ENCODE measurements around the gene ACKR2. TPM values are rescaled to one million over a fixed set of nuclear protein-coding genes. Genes with fewer than 3 reads are reported as not detected.

Gene ACKR2
- polyA plus RNA-seq, 1 donor from 2014 or later, result not detected

DNA sequence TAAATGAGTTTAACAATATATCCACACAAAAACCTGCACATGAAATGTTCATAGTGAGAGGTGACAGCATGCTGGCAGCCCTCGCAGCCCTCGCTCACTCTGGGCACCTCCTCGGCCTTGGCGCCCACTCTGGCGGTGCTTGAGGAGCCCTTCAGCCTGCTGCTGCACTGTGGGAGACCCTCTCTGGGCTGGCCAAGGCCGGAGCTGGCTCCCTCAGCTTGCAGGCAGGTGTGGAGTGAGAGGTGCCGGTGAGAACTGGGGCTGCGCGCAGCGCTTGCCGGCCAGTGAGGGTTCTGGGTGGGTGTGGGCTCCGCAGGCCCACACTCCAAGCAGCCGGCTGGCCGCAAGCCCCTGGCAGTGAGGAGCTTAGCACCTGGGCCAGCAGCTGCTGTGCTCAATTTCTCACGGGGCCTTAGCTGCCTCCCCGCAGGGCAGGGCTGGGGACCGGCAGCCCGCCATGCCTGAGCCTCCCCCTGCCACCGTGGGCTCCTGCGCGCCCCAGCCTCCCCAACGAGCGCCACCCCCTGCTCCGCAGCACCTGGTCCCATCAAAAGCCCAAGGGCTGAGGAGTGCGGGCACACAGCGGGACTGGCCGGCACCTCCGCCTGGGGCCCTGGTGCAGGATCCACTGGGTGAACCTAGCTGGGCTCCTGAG is 39.6 kb upstream of the ACKR2 start:
- Histone ChIP-seq H3K4me3 (ENCODE audit: low read length) (no peak overlapping the region), H3K27ac (ENCODE audit: low read length) (no peak overlapping the region), H3K9ac (ENCODE audit: low read length) (no peak overlapping the region), H2AFZ (ENCODE audit: low read depth, low read length) (no peak overlapping the region), H4K20me1 (ENCODE audit: insufficient read depth) (no peaks in the 10 kb centered on the region), H3K4me2 (ENCODE audit: low read length) (no peak overlapping the region), H3K27me3 (ENCODE audit: insufficient read depth, low read depth, low read length) (no peaks in the 10 kb centered on the region), H3F3A (ENCODE audit: insufficient read depth, low read length, poor library complexity, severe bottlenecking) (no peaks in the 10 kb centered on the region), H3K36me3 (ENCODE audit: insufficient read depth, low read length) (no peaks in the 10 kb centered on the region), H3K79me2 (replicated peaks; ENCODE audit: insufficient read depth, low read length) (no peaks in the 10 kb centered on the region), H3K9me3 (ENCODE audit: low read length) (no peaks in the 10 kb centered on the region), H3K9me2 (ENCODE audit: insufficient read depth, low read length) (no peaks in the 10 kb centered on the region)
- TF ChIP-seq REST (IDR thresholded peaks at IDR 0.05; ENCODE audit: borderline replicate concordance) (no peak), EP300 (conservative IDR thresholded peaks at IDR 0.05; ENCODE audit: poor library complexity, severe bottlenecking) (no peak), TAF1 (IDR thresholded peaks at IDR 0.05; ENCODE audit: low read depth) (no peak), EZH2 (IDR thresholded peaks at IDR 0.05; ENCODE audit: borderline replicate concordance, insufficient read depth, low read length, poor library complexity, severe bottlenecking) (no peak), SMC3 (conservative IDR thresholded peaks at IDR 0.05; ENCODE audit: poor library complexity) (no peak), MXI1 (conservative IDR thresholded peaks at IDR 0.05; ENCODE audit: poor library complexity, severe bottlenecking) (no peak), RAD21 (conservative IDR thresholded peaks at IDR 0.05) (no peak), POLR2AphosphoS5 (IDR thresholded peaks at IDR 0.05) (no peak), CTCF (IDR thresholded peaks at IDR 0.05; ENCODE audit: poor library complexity, severe bottlenecking) (no peak)

DNA sequence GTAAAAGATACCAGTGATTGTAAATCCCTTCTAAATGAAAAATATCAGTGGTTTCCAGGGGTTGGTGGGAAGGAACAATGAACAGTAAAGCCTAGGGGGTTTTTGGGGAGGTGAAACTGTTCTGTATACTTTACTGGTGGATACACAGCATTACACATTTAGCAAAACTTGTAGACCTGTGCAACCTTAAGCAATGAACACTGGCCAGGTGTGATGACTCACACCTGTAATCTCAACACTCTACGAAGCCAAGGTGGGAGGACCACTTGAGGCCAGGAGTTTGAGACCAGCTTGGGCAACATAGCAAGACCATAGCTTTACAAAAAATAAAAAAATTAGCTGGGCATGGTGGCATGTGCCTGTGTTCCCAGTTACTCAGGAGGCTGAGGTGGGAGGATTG is 38.0 kb upstream of the ACKR2 start:
- H3K4me3 ChIP-seq (ENCODE audit: low read length), result no peak overlapping the region
- H3K9me2 ChIP-seq (ENCODE audit: insufficient read depth, low read length), result no peaks in the 10 kb centered on the region

More for the DNA sequence above, 38.0 kb upstream of the ACKR2 start:
- no peak overlapping the region for H3K4me2 ChIP-seq (ENCODE audit: low read length)
- no peak overlapping the region for H3K9ac ChIP-seq (ENCODE audit: low read length)
- no peaks in the 10 kb centered on the region for H4K20me1 ChIP-seq (ENCODE audit: insufficient read depth)
- no peak overlapping the region for H3K27ac ChIP-seq (ENCODE audit: low read length)
- H3K79me2 ChIP-seq (replicated peaks; ENCODE audit: insufficient read depth, low read length), result no peaks in the 10 kb centered on the region
- no peaks in the 10 kb centered on the region for H3K36me3 ChIP-seq (ENCODE audit: insufficient read depth, low read length)
- no peaks in the 10 kb centered on the region for H3K9me3 ChIP-seq (ENCODE audit: low read length)
- H2AFZ ChIP-seq (ENCODE audit: low read depth, low read length), result no peak overlapping the region
- no peaks in the 10 kb centered on the region for H3K27me3 ChIP-seq (ENCODE audit: insufficient read depth, low read depth, low read length)
- TF ChIP-seq EZH2 (IDR thresholded peaks at IDR 0.05; ENCODE audit: borderline replicate concordance, insufficient read depth, low read length, poor library complexity, severe bottlenecking) (no peak), REST (IDR thresholded peaks at IDR 0.05; ENCODE audit: borderline replicate concordance) (no peak), POLR2AphosphoS5 (IDR thresholded peaks at IDR 0.05) (no peak), MXI1 (conservative IDR thresholded peaks at IDR 0.05; ENCODE audit: poor library complexity, severe bottlenecking) (no peak), TAF1 (IDR thresholded peaks at IDR 0.05; ENCODE audit: low read depth) (no peak), CTCF (IDR thresholded peaks at IDR 0.05; ENCODE audit: poor library complexity, severe bottlenecking) (no peak), EP300 (conservative IDR thresholded peaks at IDR 0.05; ENCODE audit: poor library complexity, severe bottlenecking) (no peak), RAD21 (conservative IDR thresholded peaks at IDR 0.05) (no peak), SMC3 (conservative IDR thresholded peaks at IDR 0.05; ENCODE audit: poor library complexity) (no peak)
- no peaks in the 10 kb centered on the region for H3F3A ChIP-seq (ENCODE audit: insufficient read depth, low read length, poor library complexity, severe bottlenecking)

Measured in neural cell (in vitro differentiated cells).